Measurements from ENCODE around the gene MAPKAPK2.

DNA sequence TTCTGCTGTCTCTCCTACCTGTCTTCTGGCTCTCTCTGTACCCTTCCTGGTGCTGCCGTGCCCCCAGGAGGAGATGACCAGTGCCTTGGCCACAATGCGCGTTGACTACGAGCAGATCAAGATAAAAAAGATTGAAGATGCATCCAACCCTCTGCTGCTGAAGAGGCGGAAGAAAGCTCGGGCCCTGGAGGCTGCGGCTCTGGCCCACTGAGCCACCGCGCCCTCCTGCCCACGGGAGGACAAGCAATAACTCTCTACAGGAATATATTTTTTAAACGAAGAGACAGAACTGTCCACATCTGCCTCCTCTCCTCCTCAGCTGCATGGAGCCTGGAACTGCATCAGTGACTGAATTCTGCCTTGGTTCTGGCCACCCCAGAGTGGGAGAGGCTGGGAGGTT is 47.8 kb downstream of the MAPKAPK2 start:
- TF ChIP-seq, protein P1, sequence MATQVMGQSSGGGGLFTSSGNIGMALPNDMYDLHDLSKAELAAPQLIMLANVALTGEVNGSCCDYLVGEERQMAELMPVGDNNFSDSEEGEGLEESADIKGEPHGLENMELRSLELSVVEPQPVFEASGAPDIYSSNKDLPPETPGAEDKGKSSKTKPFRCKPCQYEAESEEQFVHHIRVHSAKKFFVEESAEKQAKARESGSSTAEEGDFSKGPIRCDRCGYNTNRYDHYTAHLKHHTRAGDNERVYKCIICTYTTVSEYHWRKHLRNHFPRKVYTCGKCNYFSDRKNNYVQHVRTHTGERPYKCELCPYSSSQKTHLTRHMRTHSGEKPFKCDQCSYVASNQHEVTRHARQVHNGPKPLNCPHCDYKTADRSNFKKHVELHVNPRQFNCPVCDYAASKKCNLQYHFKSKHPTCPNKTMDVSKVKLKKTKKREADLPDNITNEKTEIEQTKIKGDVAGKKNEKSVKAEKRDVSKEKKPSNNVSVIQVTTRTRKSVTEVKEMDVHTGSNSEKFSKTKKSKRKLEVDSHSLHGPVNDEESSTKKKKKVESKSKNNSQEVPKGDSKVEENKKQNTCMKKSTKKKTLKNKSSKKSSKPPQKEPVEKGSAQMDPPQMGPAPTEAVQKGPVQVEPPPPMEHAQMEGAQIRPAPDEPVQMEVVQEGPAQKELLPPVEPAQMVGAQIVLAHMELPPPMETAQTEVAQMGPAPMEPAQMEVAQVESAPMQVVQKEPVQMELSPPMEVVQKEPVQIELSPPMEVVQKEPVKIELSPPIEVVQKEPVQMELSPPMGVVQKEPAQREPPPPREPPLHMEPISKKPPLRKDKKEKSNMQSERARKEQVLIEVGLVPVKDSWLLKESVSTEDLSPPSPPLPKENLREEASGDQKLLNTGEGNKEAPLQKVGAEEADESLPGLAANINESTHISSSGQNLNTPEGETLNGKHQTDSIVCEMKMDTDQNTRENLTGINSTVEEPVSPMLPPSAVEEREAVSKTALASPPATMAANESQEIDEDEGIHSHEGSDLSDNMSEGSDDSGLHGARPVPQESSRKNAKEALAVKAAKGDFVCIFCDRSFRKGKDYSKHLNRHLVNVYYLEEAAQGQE (IDR thresholded peaks at IDR 0.05; ENCODE audit: low read depth): no peak
- TF ChIP-seq, protein P2, sequence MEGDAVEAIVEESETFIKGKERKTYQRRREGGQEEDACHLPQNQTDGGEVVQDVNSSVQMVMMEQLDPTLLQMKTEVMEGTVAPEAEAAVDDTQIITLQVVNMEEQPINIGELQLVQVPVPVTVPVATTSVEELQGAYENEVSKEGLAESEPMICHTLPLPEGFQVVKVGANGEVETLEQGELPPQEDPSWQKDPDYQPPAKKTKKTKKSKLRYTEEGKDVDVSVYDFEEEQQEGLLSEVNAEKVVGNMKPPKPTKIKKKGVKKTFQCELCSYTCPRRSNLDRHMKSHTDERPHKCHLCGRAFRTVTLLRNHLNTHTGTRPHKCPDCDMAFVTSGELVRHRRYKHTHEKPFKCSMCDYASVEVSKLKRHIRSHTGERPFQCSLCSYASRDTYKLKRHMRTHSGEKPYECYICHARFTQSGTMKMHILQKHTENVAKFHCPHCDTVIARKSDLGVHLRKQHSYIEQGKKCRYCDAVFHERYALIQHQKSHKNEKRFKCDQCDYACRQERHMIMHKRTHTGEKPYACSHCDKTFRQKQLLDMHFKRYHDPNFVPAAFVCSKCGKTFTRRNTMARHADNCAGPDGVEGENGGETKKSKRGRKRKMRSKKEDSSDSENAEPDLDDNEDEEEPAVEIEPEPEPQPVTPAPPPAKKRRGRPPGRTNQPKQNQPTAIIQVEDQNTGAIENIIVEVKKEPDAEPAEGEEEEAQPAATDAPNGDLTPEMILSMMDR (IDR thresholded peaks at IDR 0.05 in 2 of 3, conservative IDR thresholded peaks at IDR 0.05 in 1 of 3; ENCODE audit: borderline replicate concordance in 1 of 3, insufficient read depth in 1 of 3, low read depth in 2 of 3, low read length in 2 of 3): no peak
- TF ChIP-seq EGR1 (IDR thresholded peaks at IDR 0.05; ENCODE audit: low read depth) (no peak), EZH2 (IDR thresholded peaks at IDR 0.05) (no peak), TCF7L2 (IDR thresholded peaks at IDR 0.05; ENCODE audit: borderline replicate concordance, extremely low read depth, insufficient read depth, insufficient read length) (no peak), POLR2A (IDR thresholded peaks at IDR 0.05; ENCODE audit: borderline replicate concordance, extremely low read depth, insufficient read depth, insufficient read length) (no peak), SRF (IDR thresholded peaks at IDR 0.05; ENCODE audit: low read depth) (no peak), JUND (IDR thresholded peaks at IDR 0.05) (no peak), EZH2phosphoT487 (IDR thresholded peaks at IDR 0.05; ENCODE audit: borderline replicate concordance) (no peak), SIN3A (IDR thresholded peaks at IDR 0.05; ENCODE audit: low read depth) (no peak), POLR2AphosphoS5 (IDR thresholded peaks at IDR 0.05; ENCODE audit: low read depth, low read length) (no peak)
- TF ChIP-seq, protein P3, sequence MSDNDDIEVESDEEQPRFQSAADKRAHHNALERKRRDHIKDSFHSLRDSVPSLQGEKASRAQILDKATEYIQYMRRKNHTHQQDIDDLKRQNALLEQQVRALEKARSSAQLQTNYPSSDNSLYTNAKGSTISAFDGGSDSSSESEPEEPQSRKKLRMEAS (IDR thresholded peaks at IDR 0.05): no peak
